ENCODE results near the gene PPFIA4. TPM values are rescaled to one million over a fixed set of nuclear protein-coding genes. Genes with fewer than 3 reads are reported as not detected.

Gene PPFIA4
- total RNA-seq, 1 donor from 2014 or later, result 9.1 TPM

DNA sequence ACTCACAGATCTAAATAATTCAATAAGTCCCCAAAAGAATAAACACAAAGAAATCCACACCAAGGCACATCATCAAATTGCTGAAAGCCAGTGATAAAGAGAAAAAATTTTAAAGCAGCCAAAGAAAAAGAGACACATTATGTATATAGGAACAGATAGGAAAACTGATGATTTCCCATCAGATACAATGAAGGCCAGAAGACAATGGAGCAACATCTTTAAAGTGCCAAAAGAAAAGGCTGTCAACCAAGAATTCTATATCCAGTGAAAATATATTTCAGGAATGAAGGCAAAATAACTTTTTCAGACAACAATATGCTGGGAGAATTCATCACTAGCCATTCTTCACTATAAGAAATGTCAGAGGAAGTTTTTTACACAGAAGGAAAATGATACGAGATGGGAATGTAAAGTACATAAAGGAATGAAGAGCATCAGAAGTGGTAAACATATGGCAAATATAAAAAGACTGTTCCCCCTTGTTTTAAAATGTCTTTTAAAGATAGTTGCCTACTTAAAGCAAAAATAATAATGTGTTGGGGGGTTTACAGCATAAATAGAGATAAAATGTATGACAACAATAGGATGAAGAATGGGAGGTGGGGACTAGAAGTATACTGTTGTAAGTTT lies 68.9 kb downstream of the PPFIA4 start:
- H3K79me2 ChIP-seq (ENCODE audit: insufficient read depth, low read length), result no peaks in the 10 kb centered on the region
- DNase-seq (ENCODE audit: low read depth), result no peak
- peaks cover 17% of the 10 kb centered on the region for H3K27me3 ChIP-seq (ENCODE audit: insufficient read depth, low read length)
- no peaks in the 10 kb centered on the region for H3K36me3 ChIP-seq (ENCODE audit: insufficient read depth, low read length)
- no peak overlapping the region for H3K4me2 ChIP-seq (ENCODE audit: low read length)
- TF ChIP-seq, protein P1, sequence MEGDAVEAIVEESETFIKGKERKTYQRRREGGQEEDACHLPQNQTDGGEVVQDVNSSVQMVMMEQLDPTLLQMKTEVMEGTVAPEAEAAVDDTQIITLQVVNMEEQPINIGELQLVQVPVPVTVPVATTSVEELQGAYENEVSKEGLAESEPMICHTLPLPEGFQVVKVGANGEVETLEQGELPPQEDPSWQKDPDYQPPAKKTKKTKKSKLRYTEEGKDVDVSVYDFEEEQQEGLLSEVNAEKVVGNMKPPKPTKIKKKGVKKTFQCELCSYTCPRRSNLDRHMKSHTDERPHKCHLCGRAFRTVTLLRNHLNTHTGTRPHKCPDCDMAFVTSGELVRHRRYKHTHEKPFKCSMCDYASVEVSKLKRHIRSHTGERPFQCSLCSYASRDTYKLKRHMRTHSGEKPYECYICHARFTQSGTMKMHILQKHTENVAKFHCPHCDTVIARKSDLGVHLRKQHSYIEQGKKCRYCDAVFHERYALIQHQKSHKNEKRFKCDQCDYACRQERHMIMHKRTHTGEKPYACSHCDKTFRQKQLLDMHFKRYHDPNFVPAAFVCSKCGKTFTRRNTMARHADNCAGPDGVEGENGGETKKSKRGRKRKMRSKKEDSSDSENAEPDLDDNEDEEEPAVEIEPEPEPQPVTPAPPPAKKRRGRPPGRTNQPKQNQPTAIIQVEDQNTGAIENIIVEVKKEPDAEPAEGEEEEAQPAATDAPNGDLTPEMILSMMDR (IDR thresholded peaks at IDR 0.05; ENCODE audit: insufficient read depth, low read depth, low read length), result no peak
- no peak for TF ChIP-seq EZH2 (IDR thresholded peaks at IDR 0.05; ENCODE audit: insufficient read depth, low read length)
- H3K36me3 Mint-ChIP-seq (ENCODE audit: low read depth, unreplicated experiment), result peaks cover 4% of the 10 kb centered on the region
- no peaks in the 10 kb centered on the region for H3K4me1 ChIP-seq (ENCODE audit: insufficient read depth, low read length)
- no peak for FAIRE-seq
- H4K20me1 ChIP-seq (ENCODE audit: insufficient read depth, low read length), result no peaks in the 10 kb centered on the region
- H3K27ac ChIP-seq (ENCODE audit: low read depth, low read length), result no peak overlapping the region
- peaks cover 23% of the 10 kb centered on the region for H3K27me3 Mint-ChIP-seq (ENCODE audit: low read depth, unreplicated experiment)
- H3K9me3 ChIP-seq (ENCODE audit: insufficient read depth, low read depth, low read length), result no peaks in the 10 kb centered on the region
- H3K9ac ChIP-seq (ENCODE audit: low read length), result no peak overlapping the region
- no peak overlapping the region for H2AFZ ChIP-seq (ENCODE audit: low read depth, low read length)
- no peak overlapping the region for H3K4me3 ChIP-seq (ENCODE audit: insufficient read depth, low read depth, low read length)
- H3K4me3 Mint-ChIP-seq (ENCODE audit: unreplicated experiment), result no peak overlapping the region
- H3K9me3 Mint-ChIP-seq (ENCODE audit: unreplicated experiment), result peaks cover 29% of the 10 kb centered on the region
- H3K4me1 Mint-ChIP-seq (ENCODE audit: low read depth, unreplicated experiment), result peaks cover 5% of the 10 kb centered on the region
- no peak overlapping the region for H3K27ac Mint-ChIP-seq (ENCODE audit: unreplicated experiment)

DNA sequence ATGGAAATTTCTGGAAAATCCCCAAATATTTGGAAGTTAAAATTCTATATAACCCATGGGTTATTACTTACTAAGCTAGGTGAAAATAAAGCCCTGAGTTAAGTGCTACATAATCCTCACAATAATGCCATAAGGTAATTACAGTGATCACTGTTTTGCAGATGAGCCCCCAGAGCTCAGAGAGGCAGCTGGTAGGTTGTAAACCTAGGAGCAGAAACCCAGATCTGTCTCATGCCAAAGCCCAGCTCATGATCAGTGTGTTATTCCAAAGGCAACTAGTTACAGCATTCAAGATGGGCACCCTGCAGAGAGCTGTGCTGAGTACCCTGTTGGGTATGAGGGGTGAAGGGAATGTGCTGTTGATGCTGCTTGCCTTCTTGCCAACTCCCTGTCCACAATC lies 70.3 kb downstream of the PPFIA4 start:
- Histone ChIP-seq H3K79me2 (ENCODE audit: insufficient read depth, low read length) (no peaks in the 10 kb centered on the region), H3K4me1 (ENCODE audit: insufficient read depth, low read length) (no peaks in the 10 kb centered on the region), H3K36me3 (ENCODE audit: insufficient read depth, low read length) (no peaks in the 10 kb centered on the region), H3K27me3 (ENCODE audit: insufficient read depth, low read length) (peaks cover 12% of the 10 kb centered on the region), H2AFZ (ENCODE audit: low read depth, low read length) (no peak overlapping the region), H4K20me1 (ENCODE audit: insufficient read depth, low read length) (no peaks in the 10 kb centered on the region), H3K4me3 (ENCODE audit: insufficient read depth, low read depth, low read length) (no peak overlapping the region), H3K9me3 (ENCODE audit: insufficient read depth, low read depth, low read length) (no peaks in the 10 kb centered on the region), H3K9ac (ENCODE audit: low read length) (no peak overlapping the region), H3K27ac (ENCODE audit: low read depth, low read length) (no peak overlapping the region), H3K4me2 (ENCODE audit: low read length) (no peak overlapping the region)
- Mint-ChIP-seq H3K36me3 (ENCODE audit: low read depth, unreplicated experiment) (peaks cover 4% of the 10 kb centered on the region), H3K27me3 (ENCODE audit: low read depth, unreplicated experiment) (peaks cover 23% of the 10 kb centered on the region), H3K4me1 (ENCODE audit: low read depth, unreplicated experiment) (no peaks in the 10 kb centered on the region), H3K4me3 (ENCODE audit: unreplicated experiment) (no peak overlapping the region), H3K27ac (ENCODE audit: unreplicated experiment) (no peak overlapping the region), H3K9me3 (ENCODE audit: unreplicated experiment) (peaks cover 32% of the 10 kb centered on the region)
- no peak for DNase-seq (ENCODE audit: low read depth)
- TF ChIP-seq, protein P1 (IDR thresholded peaks at IDR 0.05; ENCODE audit: insufficient read depth, low read depth, low read length), result no peak
- no peak for TF ChIP-seq EZH2 (IDR thresholded peaks at IDR 0.05; ENCODE audit: insufficient read depth, low read length)
- FAIRE-seq, result no peak

DNA sequence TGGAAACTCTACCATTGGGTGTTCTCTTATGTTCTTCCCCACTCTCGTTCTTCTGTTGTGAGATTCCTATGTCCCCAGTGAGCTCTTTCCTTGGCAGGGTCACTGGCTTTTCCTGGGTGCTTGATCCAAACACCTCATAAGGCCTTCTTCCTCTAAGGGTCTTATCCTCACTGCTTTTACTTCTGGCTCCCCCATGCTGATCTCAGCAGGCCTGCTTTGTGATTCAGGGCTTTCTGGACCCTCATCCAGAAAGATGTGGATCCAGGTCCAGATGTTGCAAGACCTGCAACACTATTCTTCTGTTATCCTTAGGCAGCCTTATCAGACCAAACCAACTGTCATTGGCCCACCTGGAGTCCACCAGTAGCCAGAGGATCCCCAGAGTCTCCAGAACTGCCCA lies 70.7 kb downstream of the PPFIA4 start:
- H3K9me3 ChIP-seq (ENCODE audit: insufficient read depth, low read depth, low read length), result no peaks in the 10 kb centered on the region
- no peak overlapping the region for H3K9ac ChIP-seq (ENCODE audit: low read length)
- no peaks in the 10 kb centered on the region for H4K20me1 ChIP-seq (ENCODE audit: insufficient read depth, low read length)
- H3K4me1 ChIP-seq (ENCODE audit: insufficient read depth, low read length), result no peaks in the 10 kb centered on the region
- H3K79me2 ChIP-seq (ENCODE audit: insufficient read depth, low read length), result no peaks in the 10 kb centered on the region
- H3K27me3 ChIP-seq (ENCODE audit: insufficient read depth, low read length), result peaks cover 12% of the 10 kb centered on the region
- no peak for DNase-seq (ENCODE audit: low read depth)
- TF ChIP-seq, protein P1 (IDR thresholded peaks at IDR 0.05; ENCODE audit: insufficient read depth, low read depth, low read length), result no peak
- TF ChIP-seq EZH2 (IDR thresholded peaks at IDR 0.05; ENCODE audit: insufficient read depth, low read length), result no peak
- H3K27ac Mint-ChIP-seq (ENCODE audit: unreplicated experiment), result no peak overlapping the region
- H3K9me3 Mint-ChIP-seq (ENCODE audit: unreplicated experiment), result peaks cover 32% of the 10 kb centered on the region
- no peaks in the 10 kb centered on the region for H3K36me3 ChIP-seq (ENCODE audit: insufficient read depth, low read length)
- H3K27me3 Mint-ChIP-seq (ENCODE audit: low read depth, unreplicated experiment), result peaks cover 27% of the 10 kb centered on the region
- no peak overlapping the region for H3K4me2 ChIP-seq (ENCODE audit: low read length)
- no peaks in the 10 kb centered on the region for H3K4me1 Mint-ChIP-seq (ENCODE audit: low read depth, unreplicated experiment)
- FAIRE-seq, result no peak
- H2AFZ ChIP-seq (ENCODE audit: low read depth, low read length), result no peak overlapping the region
- H3K4me3 Mint-ChIP-seq (ENCODE audit: unreplicated experiment), result no peak overlapping the region
- no peak overlapping the region for H3K27ac ChIP-seq (ENCODE audit: low read depth, low read length)
- H3K4me3 ChIP-seq (ENCODE audit: insufficient read depth, low read depth, low read length), result no peak overlapping the region
- peaks cover 4% of the 10 kb centered on the region for H3K36me3 Mint-ChIP-seq (ENCODE audit: low read depth, unreplicated experiment)
